NCI-H1092 treated with DMSO at 0.1 percent for 48 hours (cell line): Measurements from ENCODE around the gene SEL1L.
A peak's percentile ranks its signal among the peaks of the same experiment; 100 is the strongest.
"Not testable (repeated sequence)": the region's sequence is repeated elsewhere in the genome, so short reads cannot be mapped to it uniquely, and the experiment has no call there.

Experiments
- DNase-seq: peaks from one replicate; lab custom pipeline; 2025; lab: John Stamatoyannopoulos, UW

SEL1L gene

GRCh38 chr14:81446279-81447007 is 87.2 kb downstream of the SEL1L start:
- no peak for DNase-seq

- no peak for DNase-seq
These were observed 92.0 kb downstream of the SEL1L start for GRCh38 chr14:81441626-81442134.

GRCh38 chr14:81440041-81440440 is 93.6 kb downstream of the SEL1L start:
- no peak for DNase-seq

GRCh38 chr14:81437244-81437643 is 96.4 kb downstream of the SEL1L start:
- no peak for DNase-seq

- DNase-seq = peak; percentile 84
These were observed 97.1 kb downstream of the SEL1L start for GRCh38 chr14:81436296-81437138.

GRCh38 chr14:81435391-81436295 is 98.0 kb downstream of the SEL1L start:
- peak; percentile 61 for DNase-seq

- no peak for DNase-seq
These were observed 98.6 kb downstream of the SEL1L start for GRCh38 chr14:81435048-81435390.

GRCh38 chr14:81434230-81434629 is 99.4 kb downstream of the SEL1L start:
- no peak for DNase-seq

- no peak for DNase-seq
These were observed 100.3 kb downstream of the SEL1L start for GRCh38 chr14:81433378-81433777.

- DNase-seq = no peak
These were observed 101.4 kb downstream of the SEL1L start for GRCh38 chr14:81432219-81432661.

GRCh38 chr14:81430235-81430634 is 103.4 kb downstream of the SEL1L start:
- no peak for DNase-seq

- not testable (repeated sequence) for DNase-seq
These were observed 103.9 kb downstream of the SEL1L start for GRCh38 chr14:81429749-81430148.

GRCh38 chr14:81429028-81429427 is 104.6 kb downstream of the SEL1L start:
- no peak for DNase-seq

GRCh38 chr14:81427348-81428058 is 106.2 kb downstream of the SEL1L start:
- no peak for DNase-seq

- DNase-seq = no peak
These were observed 110.1 kb downstream of the SEL1L start for GRCh38 chr14:81423504-81423903.
